ENCODE measurements around the gene PHLDB3. TPM values are rescaled to one million over a fixed set of nuclear protein-coding genes. Genes with fewer than 3 reads are reported as not detected.

Gene PHLDB3
- total and polyA plus RNA-seq, 2 donors (not counting 3 experiments of a cell fraction or from before 2014, with no cell fraction given), result 5.5 to 12.0 TPM

DNA sequence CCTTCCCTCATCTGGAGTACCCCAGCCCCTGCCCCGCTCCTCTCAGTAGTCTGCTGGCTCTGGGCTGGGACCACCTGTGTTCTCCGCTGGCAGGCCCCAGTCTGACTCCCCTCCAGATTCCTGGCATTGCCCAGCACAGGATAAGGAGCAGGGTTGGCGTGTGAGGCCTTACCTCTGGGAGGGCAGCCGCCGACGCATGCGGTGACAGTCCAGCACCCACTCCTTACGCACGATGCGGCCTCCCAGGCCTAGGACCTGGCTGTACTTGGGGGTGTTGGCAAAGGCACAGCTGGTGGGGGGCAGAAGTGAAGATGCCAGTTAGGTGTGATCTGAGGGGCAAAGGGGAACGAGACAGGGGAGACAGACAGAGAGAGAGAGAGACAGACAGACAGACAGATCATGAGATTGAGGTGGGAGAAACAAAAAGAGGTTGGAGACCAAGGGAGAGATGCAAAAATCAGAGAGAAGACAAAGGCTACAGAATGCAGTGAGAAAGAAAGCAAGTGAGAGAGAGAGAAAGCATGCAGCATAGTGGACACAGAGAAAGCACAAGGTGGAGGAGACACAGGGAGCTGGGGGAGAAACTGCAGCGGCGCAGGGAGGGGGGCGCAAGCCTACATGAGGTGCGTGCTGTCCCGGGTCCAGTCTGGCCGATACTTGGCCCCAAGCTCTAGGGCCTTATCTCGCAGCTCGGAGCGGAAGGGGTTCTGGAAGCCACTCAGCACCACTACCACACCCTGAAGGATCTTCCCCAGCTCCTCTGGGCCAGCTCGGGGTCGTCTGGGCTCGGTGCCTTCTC, 47.1 kb upstream of the PHLDB3 start:
- Histone ChIP-seq H3K4me2 (ENCODE audit: insufficient read depth, low read length) (no peak overlapping the region), H3K36me3 (ENCODE audit: control insufficient read depth in 2 of 2, extremely low read depth in 1 of 2, insufficient read depth in 2 of 2, low read length in 2 of 2) (peaks cover 2 to 32% of the 10 kb centered on the region in 2 experiments), H3K4me1 (ENCODE audit: control insufficient read depth, extremely low read depth, insufficient read depth, low read length) (no peaks in the 10 kb centered on the region), H3K9me1 (replicated peaks; ENCODE audit: control insufficient read depth, extremely low read depth, insufficient read depth, low read length) (no peaks in the 10 kb centered on the region), H3K27ac (ENCODE audit: insufficient read depth, low read depth, low read length) (no peak overlapping the region), H2AFZ (ENCODE audit: low read depth, low read length) (no peak overlapping the region), H3K27me3 (ENCODE audit: control insufficient read depth in 2 of 2, insufficient read depth in 2 of 2, low read length in 2 of 2) (no peaks in the 10 kb centered on the region), H3K9ac (replicated peaks; ENCODE audit: extremely low read depth, insufficient read depth, low read length) (no peak overlapping the region), H3K9me3 (replicated peaks; ENCODE audit: control insufficient read depth, insufficient read depth, low read length) (no peaks in the 10 kb centered on the region), H3K79me2 (ENCODE audit: control insufficient read depth, insufficient read depth, low read length) (no peaks in the 10 kb centered on the region), H3K4me3 (replicated peaks in 1 of 3; ENCODE audit: insufficient read depth in 1 of 3, low read depth in 1 of 3, low read length in 3 of 3) (no peak overlapping the region), H4K20me1 (replicated peaks; ENCODE audit: control insufficient read depth, extremely low read depth, insufficient read depth, low read length) (no peaks in the 10 kb centered on the region)
- intact Hi-C loops (cut with micrococcal nuclease), result no loop called here
- no peak for DNase-seq (ENCODE audit: low read depth, low spot score)
- dilution Hi-C loops (cut with MboI; ENCODE audit: extremely low pct_ligation_motif_present, low sequenced_read_pairs), result no loop called here
- FAIRE-seq, result no peak
- ChIA-PET CTCF (interaction anchor here (6.6 kb wide), 1 partner anchor 44 kb away, joined by 158 read pairs; the partner anchor contains the start of genes IRGQ and ZNF576), POLR2A (no interaction called here)
- no TSS peak for BruUV-seq (replicated peaks)
- no peak for TF ChIP-seq JUN (IDR thresholded peaks at IDR 0.05; ENCODE audit: borderline replicate concordance, insufficient read depth, insufficient read length, low read depth)
- no peak for TF ChIP-seq MYC (IDR thresholded peaks at IDR 0.05; ENCODE audit: low read depth, low read length)
- no peak for TF ChIP-seq FOS (IDR thresholded peaks at IDR 0.05; ENCODE audit: borderline replicate concordance, insufficient read depth, low read length)
- TF ChIP-seq POLR2AphosphoS5 (IDR thresholded peaks at IDR 0.05; ENCODE audit: insufficient read depth, low read depth, low read length), result no peak
- no peak for TF ChIP-seq EZH2 (IDR thresholded peaks at IDR 0.05; ENCODE audit: borderline replicate concordance, low read depth, low read length, severe bottlenecking)

GRCh38 chr19:43548706-43549105, 44.2 kb upstream of the PHLDB3 start:
- H3K79me2 ChIP-seq (ENCODE audit: control insufficient read depth, insufficient read depth, low read length), result no peaks in the 10 kb centered on the region
- dilution Hi-C loops (cut with MboI; ENCODE audit: extremely low pct_ligation_motif_present, low sequenced_read_pairs) (no loop called here), intact Hi-C loops (cut with micrococcal nuclease) (no loop called here)
- no peak overlapping the region for H3K4me3 ChIP-seq (replicated peaks in 1 of 3; ENCODE audit: insufficient read depth in 1 of 3, low read depth in 1 of 3, low read length in 3 of 3)
- H3K36me3 ChIP-seq (ENCODE audit: control insufficient read depth in 2 of 2, extremely low read depth in 1 of 2, insufficient read depth in 2 of 2, low read length in 2 of 2), result peaks cover 2 to 39% of the 10 kb centered on the region in 2 experiments
- DNase-seq (ENCODE audit: low read depth, low spot score) (no peak), FAIRE-seq (no peak)
- H3K27ac ChIP-seq (ENCODE audit: insufficient read depth, low read depth, low read length), result no peak overlapping the region
- H4K20me1 ChIP-seq (replicated peaks; ENCODE audit: control insufficient read depth, extremely low read depth, insufficient read depth, low read length), result no peaks in the 10 kb centered on the region
- H3K4me1 ChIP-seq (ENCODE audit: control insufficient read depth, extremely low read depth, insufficient read depth, low read length), result no peaks in the 10 kb centered on the region
- no peak overlapping the region for H3K9ac ChIP-seq (replicated peaks; ENCODE audit: extremely low read depth, insufficient read depth, low read length)
- TF ChIP-seq POLR2AphosphoS5 (IDR thresholded peaks at IDR 0.05; ENCODE audit: insufficient read depth, low read depth, low read length) (no peak), MAX (IDR thresholded peaks at IDR 0.05; ENCODE audit: insufficient read depth, insufficient read length) (no peak), CTCF (IDR thresholded peaks at IDR 0.05; ENCODE audit: extremely low read depth in 1 of 2, insufficient read depth in 1 of 2, low read depth in 1 of 2, low read length in 2 of 2) (no peak), MYC (IDR thresholded peaks at IDR 0.05; ENCODE audit: low read depth, low read length) (no peak), POLR2A (IDR thresholded peaks at IDR 0.05; ENCODE audit: low read depth, low read length) (no peak), GATA2 (IDR thresholded peaks at IDR 0.05; ENCODE audit: insufficient read depth, insufficient read length, low read depth, low read length) (no peak), EZH2 (IDR thresholded peaks at IDR 0.05; ENCODE audit: borderline replicate concordance, low read depth, low read length, severe bottlenecking) (no peak), FOS (IDR thresholded peaks at IDR 0.05; ENCODE audit: borderline replicate concordance, insufficient read depth, low read length) (no peak), JUN (IDR thresholded peaks at IDR 0.05; ENCODE audit: borderline replicate concordance, insufficient read depth, insufficient read length, low read depth) (no peak)
- CTCF ChIA-PET, result interaction anchor here (0.6 to 1.4 kb wide), 2 partner anchors 10 to 46 kb away, joined by 3 read pairs; no protein-coding TSS in a partner anchor
- BruUV-seq (replicated peaks), result no TSS peak
- POLR2A ChIA-PET, result no interaction called here
- H3K4me2 ChIP-seq (ENCODE audit: insufficient read depth, low read length), result no peak overlapping the region
- no peaks in the 10 kb centered on the region for H3K9me3 ChIP-seq (replicated peaks; ENCODE audit: control insufficient read depth, insufficient read depth, low read length)
- no peak overlapping the region for H2AFZ ChIP-seq (ENCODE audit: low read depth, low read length)
- no peaks in the 10 kb centered on the region for H3K27me3 ChIP-seq (ENCODE audit: control insufficient read depth in 2 of 2, insufficient read depth in 2 of 2, low read length in 2 of 2)
- H3K9me1 ChIP-seq (replicated peaks; ENCODE audit: control insufficient read depth, extremely low read depth, insufficient read depth, low read length), result no peaks in the 10 kb centered on the region
